Upper lobe of left lung (tissue), 4 donors: ENCODE results near the gene MME.

Experiments
- CTCF ChIP-seq, 6 experiments: fragments of 450-650 bp in 4 of 6; fragments of 200-600 bp in 2 of 6; sonication (generic) in 2 of 6; IDR thresholded peaks; one replicate each; pipeline ENCODE4 v1.5.1; 2016 to 2019; ENCODE audit warnings: antibody characterized with exemption in 6 of 6
- POLR2A ChIP-seq, 4 donors: fragments of 450-650 bp; IDR thresholded peaks; one replicate each; pipeline ENCODE4 v1.5.1; 2016 to 2017; ENCODE audit warnings: antibody characterized with exemption in 4 of 4, mild to moderate bottlenecking in 2 of 4
- POLR2AphosphoS5 ChIP-seq, 2 donors: sonication (generic); formaldehyde crosslinking; IDR thresholded peaks; one replicate each; pipeline ENCODE4 v1.5.1; 2017; ENCODE audit warnings: antibody characterized with exemption in 2 of 2

GRCh38 chr3:155178810-155179436 is 98.8 kb downstream of the MME start:
- no peak for TF ChIP-seq CTCF (IDR thresholded peaks at IDR 0.05)
- no peak for TF ChIP-seq POLR2A (IDR thresholded peaks at IDR 0.05)
- no peak for TF ChIP-seq POLR2AphosphoS5 (IDR thresholded peaks at IDR 0.05)
